Tibial artery (tissue), 4 donors: ENCODE results near the gene LGI2.

Experiments
- DNase-seq, 2 donors: peaks; one replicate each; pipeline ENCODE4 v3.0.0-alpha.2; 2019
- H3K27ac ChIP-seq, 2 donors: fragments of 200-600 bp; sonication (generic) in 1 of 2; 1 replicate in 1 of 2; 2 replicates in 1 of 2; pipeline ENCODE4 v1.5.1; 2018 to 2019; ENCODE audit warnings: mild to moderate bottlenecking in 1 of 2
- H3K27me3 ChIP-seq, 2 donors: fragments of 200-600 bp; sonication (generic) in 1 of 2; one replicate each; pipeline versions ENCODE4 v1.5.1 to v1.6.0; 2016 to 2019
- H3K36me3 ChIP-seq, 3 donors: fragments of 200-600 bp; sonication (generic) in 2 of 3; one replicate each; pipeline ENCODE4 v1.5.1; 2016 to 2019; ENCODE audit warnings: mild to moderate bottlenecking in 2 of 3
- H3K4me1 ChIP-seq, 4 donors: fragments of 200-600 bp; sonication (generic) in 2 of 4; 1 replicate in 3 of 4; 2 replicates in 1 of 4; pipeline ENCODE4 v1.5.1; 2016 to 2019
- H3K4me3 ChIP-seq, 2 donors: fragments of 200-600 bp; sonication (generic) in 1 of 2; 1 replicate in 1 of 2; 2 replicates in 1 of 2; pipeline ENCODE4 v1.5.1; 2018 to 2019; ENCODE audit warnings: mild to moderate bottlenecking in 2 of 2
- H3K9me3 ChIP-seq, 3 donors: fragments of 200-600 bp; sonication (generic) in 1 of 3; one replicate each; pipeline ENCODE4 v1.5.1; 2016 to 2019
- CTCF ChIP-seq, 2 experiments: fragments of 200-600 bp in 1 of 2; fragments of 450-650 bp in 1 of 2; IDR thresholded peaks; one replicate each; pipeline ENCODE4 v1.5.1; 2017 to 2019; ENCODE audit warnings: antibody characterized with exemption in 2 of 2, mild to moderate bottlenecking in 1 of 2, moderate library complexity in 1 of 2
- intact Hi-C: fragments of 100-400 bp; cut with DNase I; formaldehyde crosslinking; loops from one replicate; pipeline ENCODE4 v1.15.0; 2023; ENCODE audit warnings: low total_unique reads

LGI2 gene

GRCh38 chr4:24973747-24974601, 56.8 kb downstream of the LGI2 start:
- H3K4me1 ChIP-seq = no peaks in the 10 kb centered on the region
- H3K27me3 ChIP-seq = no peaks in the 10 kb centered on the region
- no peaks in the 10 kb centered on the region for H3K36me3 ChIP-seq
- no peaks in the 10 kb centered on the region for H3K9me3 ChIP-seq
- TF ChIP-seq CTCF (IDR thresholded peaks at IDR 0.05) = no peak
- no peak overlapping the region for H3K4me3 ChIP-seq
- intact Hi-C loops = loop anchor here (10.0 kb wide), 1 partner anchor 489 kb away; no protein-coding TSS in a partner anchor
- DNase-seq = peak; percentile 65 to 79
- no peak overlapping the region for H3K27ac ChIP-seq

GRCh38 chr4:24973404-24973746, 57.4 kb downstream of the LGI2 start:
- Histone ChIP-seq H3K4me3 (no peak overlapping the region), H3K4me1 (no peaks in the 10 kb centered on the region), H3K9me3 (no peaks in the 10 kb centered on the region), H3K27me3 (no peaks in the 10 kb centered on the region), H3K36me3 (no peaks in the 10 kb centered on the region), H3K27ac (no peak overlapping the region)
- DNase-seq = no peak
- TF ChIP-seq CTCF (IDR thresholded peaks at IDR 0.05) = no peak
- intact Hi-C loops = loop anchor here (10.0 kb wide), 1 partner anchor 489 kb away; no protein-coding TSS in a partner anchor

GRCh38 chr4:24971192-24971591, 59.6 kb downstream of the LGI2 start:
- Histone ChIP-seq H3K4me3 (no peak overlapping the region), H3K4me1 (no peaks in the 10 kb centered on the region), H3K27ac (no peak overlapping the region), H3K9me3 (no peaks in the 10 kb centered on the region), H3K36me3 (no peaks in the 10 kb centered on the region), H3K27me3 (no peaks in the 10 kb centered on the region)
- DNase-seq = no peak
- TF ChIP-seq CTCF (IDR thresholded peaks at IDR 0.05) = no peak
- intact Hi-C loops = loop anchor here (10.0 kb wide), 1 partner anchor 486 kb away; no protein-coding TSS in a partner anchor

- Histone ChIP-seq H3K4me1 (no peaks in the 10 kb centered on the region), H3K36me3 (no peaks in the 10 kb centered on the region), H3K27me3 (no peaks in the 10 kb centered on the region), H3K4me3 (no peak overlapping the region), H3K9me3 (no peaks in the 10 kb centered on the region), H3K27ac (no peak overlapping the region)
- intact Hi-C loops = loop anchor here (10.0 kb wide), 1 partner anchor 486 kb away; no protein-coding TSS in a partner anchor
- TF ChIP-seq CTCF (IDR thresholded peaks at IDR 0.05) = no peak
- DNase-seq = no peak
Observed at GRCh38 chr4:24970635-24971034, 60.1 kb downstream of the LGI2 start.

GRCh38 chr4:24970191-24970590, 60.6 kb downstream of the LGI2 start:
- Histone ChIP-seq H3K27ac (no peak overlapping the region), H3K27me3 (no peaks in the 10 kb centered on the region), H3K4me3 (no peak overlapping the region), H3K36me3 (no peaks in the 10 kb centered on the region), H3K9me3 (no peaks in the 10 kb centered on the region), H3K4me1 (no peaks in the 10 kb centered on the region)
- intact Hi-C loops = loop anchor here (10.0 kb wide), 1 partner anchor 485 kb away; no protein-coding TSS in a partner anchor
- no peak for TF ChIP-seq CTCF (IDR thresholded peaks at IDR 0.05)
- DNase-seq = no peak
